GM19467 (cell line): Measurements from ENCODE around the gene TBCA.
"Not testable (repeated sequence)": the region's sequence is repeated elsewhere in the genome, so short reads cannot be mapped to it uniquely, and the experiment has no call there.

ENCODE experiments used
- ATAC-seq: cut with Tn5 transposase; IDR thresholded peaks from one replicate; pipeline ENCODE4 v1.9.1; 2021; ENCODE audit warnings: mild to moderate bottlenecking, moderate library complexity; ENCODE audit not compliant: unreplicated experiment

TBCA gene

DNA sequence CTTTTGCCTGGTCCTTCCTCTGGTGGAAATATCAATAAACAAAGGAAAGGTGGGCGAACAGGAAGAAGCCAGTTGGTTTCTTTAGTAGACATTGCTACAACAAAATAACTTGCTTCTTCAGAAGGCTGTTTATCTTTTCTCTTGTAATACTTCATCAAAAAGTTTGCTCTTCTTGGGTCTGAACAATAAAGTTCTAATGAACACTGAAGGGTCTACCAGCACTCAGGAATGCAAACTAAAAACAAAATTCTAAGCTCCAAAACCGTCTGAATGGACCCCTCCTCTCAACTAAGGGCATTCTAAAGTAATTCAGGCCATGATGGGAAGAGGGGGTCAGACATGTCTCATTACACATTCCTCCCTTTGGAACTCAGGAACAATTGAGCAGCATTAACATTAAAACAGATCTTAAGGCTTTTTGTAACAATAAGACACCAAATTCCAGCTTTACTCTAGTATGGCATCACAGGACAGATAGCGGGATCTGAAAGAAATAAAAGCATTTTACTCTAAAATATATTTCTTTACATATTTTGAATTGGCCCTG lies 2.3 kb downstream of the TBCA start:
- ATAC-seq: no peak

DNA sequence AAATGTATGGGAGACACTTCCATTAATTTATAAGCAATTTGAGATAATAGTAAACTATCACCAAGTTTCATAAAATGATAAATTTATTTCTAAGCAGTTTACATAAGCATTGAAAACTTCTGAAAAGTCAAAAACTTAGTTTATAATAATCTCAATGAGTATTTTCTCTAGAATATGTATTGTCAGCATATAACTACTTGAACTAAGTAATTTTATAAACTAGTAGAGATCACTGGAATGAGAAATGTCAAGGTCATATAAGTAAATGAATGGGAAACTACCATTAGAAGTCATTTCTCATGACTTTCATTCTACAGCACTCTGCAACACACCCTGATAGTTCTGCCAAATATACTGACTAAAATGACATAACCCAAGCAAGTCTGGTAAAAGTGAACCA lies 3.4 kb downstream of the TBCA start:
- no peak for ATAC-seq

DNA sequence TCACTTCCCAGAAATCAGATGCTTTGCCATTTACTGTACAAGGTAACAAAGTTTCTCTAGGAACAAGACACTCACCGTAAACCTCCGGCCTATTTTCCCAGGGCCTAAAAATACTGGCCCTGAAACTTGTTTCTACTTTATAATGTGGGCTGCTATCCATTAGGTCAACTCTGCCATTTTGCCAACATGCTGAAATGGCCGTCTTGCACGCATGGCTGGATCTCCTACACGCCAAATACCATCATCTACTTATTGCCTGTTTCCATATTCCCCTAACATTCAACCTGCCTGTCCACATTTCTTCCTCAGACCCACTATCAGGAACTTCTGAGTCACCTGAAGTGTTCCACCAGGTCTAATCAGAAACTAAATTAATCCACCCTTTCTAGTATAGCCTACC lies 4.7 kb downstream of the TBCA start:
- no peak for ATAC-seq

DNA sequence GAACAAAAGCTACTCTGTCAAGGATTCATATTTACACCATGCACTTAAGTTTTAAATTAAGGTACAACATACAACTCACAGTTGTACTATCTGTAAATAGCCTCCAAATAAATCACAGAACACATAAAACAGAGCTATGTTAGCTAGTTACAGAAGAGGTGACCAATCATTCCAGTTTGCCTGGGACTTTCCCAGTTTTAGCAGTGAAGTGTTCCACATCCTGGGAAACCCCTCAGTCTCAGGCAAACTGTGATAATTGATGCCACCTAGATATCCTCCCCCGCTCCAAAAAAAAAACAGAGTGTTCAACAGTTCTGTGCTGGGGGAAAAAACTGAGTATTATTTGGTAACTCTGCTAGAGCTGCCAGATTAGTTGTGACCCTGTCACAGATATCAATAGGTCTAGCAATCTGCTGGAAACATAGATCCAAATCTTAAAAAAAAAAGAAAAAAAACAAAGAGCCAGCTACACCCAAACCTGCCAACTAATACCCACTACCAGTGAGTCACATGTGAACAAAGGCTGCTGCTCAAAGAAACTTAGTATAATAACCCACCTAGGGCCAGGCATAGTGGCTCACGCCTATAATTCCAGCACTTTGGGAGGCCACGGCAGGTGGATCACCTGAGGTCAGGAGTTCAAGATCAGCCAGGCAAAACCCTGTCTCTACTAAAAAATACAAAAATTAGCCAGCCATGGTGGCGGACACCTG lies 5.7 kb downstream of the TBCA start:
- ATAC-seq: no peak

DNA sequence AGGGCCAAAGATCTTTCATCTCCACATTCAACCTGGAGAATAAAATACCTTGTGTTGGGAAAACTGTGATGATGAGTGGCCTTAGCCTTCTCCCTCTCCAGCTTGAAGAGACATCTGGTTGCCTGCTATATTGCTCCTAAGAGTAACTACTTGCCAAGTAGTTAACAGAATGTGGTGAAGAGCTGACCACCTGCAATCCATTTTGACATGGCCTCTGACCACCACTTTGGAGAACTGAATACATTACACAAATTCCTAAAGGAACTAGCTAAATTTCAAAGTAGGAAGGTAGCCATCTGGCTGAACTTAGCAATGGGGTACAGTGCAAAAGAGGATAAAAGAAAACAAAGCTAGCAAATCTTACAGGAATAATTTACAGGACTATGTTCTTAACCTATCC lies 7.2 kb downstream of the TBCA start:
- no peak for ATAC-seq

DNA sequence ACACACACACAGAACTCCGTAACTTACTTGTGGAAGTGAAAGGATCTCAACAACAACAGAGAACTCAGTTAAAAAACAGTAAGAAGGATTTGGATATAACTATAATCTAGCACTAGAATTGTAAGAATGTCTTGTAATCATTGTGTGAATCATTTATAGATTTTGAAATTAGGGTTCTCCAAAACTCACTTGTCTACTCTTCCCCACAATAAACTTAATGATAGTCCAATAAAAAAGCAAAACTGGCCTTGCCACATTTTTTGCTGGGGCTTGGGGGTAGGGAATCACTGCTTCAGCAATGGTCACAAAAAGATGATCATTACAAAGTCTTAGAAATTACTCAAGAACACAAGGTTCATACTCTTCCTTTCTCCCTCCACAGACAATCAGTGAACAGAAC lies 8.8 kb downstream of the TBCA start:
- ATAC-seq: no peak

DNA sequence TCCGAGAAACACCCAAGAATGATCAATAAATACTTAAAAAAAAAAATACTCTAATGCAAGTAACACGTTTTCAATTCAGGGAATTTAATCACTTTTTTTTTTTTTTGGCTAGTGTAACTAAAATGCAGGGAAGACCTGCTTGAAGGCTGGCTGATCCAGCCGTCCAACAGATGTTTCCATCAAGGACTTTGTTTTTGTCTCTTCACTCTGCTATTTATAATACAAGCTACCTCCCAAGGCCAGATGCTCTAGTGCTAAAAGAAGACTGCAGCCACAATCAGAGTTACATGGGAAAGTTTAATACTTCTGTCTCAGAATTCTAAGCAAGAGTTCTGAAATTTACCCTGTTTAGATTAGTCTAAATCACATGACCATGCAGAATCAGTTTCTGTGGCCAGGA lies 14.5 kb downstream of the TBCA start:
- no peak for ATAC-seq

DNA sequence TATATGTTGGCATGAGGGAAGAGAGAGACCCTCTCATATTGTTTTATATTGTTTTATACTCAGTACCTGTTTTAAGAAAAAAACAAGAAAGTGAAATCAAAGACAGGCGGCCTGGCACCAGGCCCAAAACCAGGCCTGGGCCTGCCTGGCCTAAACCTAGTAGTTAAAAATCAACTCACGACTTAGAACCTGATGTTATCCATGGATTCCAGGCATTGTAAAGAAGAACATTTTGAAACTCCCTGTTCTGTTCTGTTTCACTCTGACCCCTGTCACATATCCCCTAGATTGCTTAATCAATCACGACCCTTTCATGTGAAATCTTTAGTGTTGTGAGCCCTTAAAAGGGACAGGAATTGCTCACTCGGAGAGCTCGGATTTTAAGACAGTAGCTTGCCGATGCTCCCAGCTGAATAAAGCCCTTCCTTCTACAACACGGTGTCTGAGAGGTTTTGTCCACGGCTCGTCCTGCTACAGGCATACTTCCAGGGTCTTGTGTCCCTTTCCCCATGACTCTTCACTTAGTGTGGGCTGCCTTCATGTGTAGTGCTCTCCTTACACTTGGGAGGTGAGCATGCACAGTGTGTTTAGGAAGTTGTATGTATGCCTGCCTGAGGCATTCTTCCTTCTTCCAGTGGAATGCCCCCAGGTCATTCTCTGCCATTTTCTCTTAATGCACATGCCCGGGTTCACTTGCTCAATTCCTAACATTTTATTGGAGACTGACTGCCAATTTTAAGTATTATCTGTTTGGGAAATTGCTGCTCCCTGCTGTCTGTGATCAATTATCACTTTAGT lies 17.8 kb downstream of the TBCA start:
- ATAC-seq: no peak

DNA sequence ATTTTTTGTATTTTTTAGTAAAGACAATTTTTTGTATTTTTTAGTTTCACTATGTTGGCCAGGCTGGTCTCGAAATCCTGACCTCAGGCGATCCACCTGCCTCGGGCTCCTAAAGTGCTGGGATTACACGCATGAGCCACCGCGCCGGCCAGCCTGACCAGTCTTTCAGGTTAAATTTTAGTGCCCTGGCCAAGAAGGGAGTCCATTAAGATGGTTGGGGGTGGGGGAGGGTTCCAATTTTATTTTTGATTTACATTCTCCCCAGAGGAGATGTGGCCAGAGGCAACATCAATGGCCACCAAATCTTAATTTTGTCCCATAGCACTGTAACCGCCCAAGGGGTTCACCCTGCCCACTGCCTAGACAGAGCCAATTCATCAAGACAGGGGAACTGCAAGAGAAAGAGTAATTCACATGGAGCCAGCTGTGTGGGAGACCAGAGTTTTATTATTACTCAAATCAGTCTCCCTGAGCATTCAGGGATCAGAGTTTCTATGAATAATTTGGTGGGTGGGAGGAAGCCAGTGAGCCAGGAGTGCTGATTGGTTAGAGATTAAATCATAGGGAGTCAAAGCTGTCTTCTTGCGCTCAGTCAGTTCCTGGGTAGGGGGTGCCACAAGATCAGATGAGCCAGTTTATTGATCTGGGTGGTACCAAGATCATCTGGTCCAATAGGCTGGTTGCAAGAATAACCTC lies 24.7 kb downstream of the TBCA start:
- no peak for ATAC-seq

DNA sequence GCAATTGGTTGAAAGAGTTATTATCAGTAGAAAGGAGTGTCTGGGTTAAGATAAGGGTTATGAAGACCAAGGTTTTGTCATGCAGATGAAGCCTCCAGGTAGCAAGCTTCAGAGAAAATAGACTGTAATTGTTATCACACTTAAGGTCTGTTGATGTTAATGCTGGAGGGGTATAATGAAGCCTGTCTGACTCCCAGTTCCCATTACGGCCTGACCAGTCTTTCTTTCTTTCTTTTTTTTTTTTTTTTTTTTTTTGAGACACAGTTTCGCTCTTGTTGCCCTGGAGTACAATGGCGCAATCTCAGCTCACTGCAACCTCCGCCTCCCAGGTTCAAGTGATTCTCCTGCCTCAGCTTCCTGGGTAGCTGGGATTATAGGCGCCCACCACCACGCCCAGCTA lies 25.2 kb downstream of the TBCA start:
- not testable (repeated sequence) for ATAC-seq

DNA sequence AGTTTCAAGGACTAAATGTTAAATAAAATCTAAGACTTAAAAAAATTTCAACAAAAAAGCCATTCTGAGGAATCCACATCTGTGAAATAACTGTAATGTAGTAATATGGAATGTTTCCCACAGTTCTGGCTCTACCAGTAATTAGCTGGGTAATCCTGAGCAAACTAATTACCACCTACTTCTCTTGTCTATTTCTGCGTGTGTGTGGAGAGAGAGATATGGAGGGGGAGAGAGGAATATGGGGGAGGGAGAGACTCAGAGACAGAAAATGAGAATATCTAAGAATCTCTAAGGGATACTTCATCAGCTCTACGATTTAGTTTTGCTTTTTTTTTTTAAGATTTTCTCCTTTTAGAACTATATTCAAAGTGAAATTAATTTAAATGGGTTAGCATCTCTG lies 28.0 kb downstream of the TBCA start:
- no peak for ATAC-seq

DNA sequence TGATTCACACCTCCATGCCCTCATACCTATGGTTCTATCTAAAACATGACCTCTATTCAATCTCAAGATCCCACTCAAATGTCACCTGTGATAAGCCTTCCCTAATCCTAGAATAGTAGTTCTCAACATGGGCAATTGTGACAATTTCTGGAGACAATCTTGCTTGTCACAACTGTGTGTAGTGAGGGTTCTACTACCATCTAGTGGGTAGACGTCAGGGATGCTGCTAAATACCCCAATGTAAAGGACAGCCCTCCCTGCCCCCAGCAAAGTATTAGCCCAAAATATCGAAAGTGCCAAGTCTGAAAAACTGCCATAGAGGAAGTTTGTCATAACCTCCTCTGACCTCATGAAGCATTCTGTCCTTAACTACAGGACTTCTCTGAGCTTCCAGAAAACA lies 32.0 kb downstream of the TBCA start:
- no peak for ATAC-seq

DNA sequence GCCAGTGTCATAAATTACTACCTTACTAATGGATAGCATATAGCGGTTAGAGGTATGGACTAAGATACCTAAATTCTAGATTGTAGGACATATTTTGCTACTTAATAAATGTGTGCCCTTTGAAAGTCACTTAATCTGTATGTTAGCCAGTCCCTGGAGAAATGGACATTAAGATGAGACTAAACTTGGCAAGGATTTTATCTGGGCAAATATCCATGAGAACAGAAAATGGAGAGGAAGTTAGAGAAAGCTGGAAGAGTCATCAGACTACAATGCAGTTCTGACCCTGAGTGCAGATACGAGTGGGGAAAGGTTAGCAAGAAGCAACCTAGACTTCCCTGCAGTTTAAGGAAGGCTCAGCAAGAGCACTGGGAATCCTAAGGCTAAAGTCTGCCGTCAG lies 33.0 kb downstream of the TBCA start:
- ATAC-seq: no peak

DNA sequence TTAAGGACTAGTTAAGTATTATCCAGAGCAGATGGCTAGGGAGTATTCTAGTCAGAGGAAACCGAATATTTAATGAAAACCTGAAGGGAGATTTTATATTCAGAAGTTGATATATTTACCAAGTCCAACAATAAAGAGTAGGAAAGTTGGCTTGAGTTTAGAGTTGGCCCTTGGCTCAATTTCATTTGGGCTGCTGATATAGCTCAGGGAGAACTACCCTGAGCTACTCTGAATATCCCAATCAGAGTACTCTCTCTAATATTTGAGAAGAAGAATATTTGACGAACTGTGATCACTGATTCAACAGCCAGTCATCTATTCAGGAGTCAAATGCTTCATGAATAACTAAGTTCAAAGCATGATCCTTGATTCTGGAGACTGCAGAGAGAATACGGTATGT lies 34.5 kb downstream of the TBCA start:
- no peak for ATAC-seq

DNA sequence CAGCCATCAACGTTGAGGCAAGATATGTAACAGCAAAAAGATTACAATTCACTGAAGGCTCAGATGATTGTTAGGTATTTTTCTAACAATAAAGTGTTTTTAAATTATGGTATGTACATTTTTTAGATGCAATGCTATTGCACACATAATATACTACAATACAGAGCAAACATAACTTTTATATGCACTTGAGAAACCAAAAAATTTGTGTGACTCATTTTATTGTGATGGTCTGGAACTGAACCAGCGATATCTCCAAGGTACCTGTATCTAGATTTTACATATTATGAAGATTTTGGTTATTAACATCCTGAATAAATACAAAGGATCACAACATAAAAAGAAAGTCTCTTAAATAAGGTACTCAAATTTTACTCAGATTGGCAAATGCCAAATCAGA lies 41.3 kb downstream of the TBCA start:
- no peak for ATAC-seq

DNA sequence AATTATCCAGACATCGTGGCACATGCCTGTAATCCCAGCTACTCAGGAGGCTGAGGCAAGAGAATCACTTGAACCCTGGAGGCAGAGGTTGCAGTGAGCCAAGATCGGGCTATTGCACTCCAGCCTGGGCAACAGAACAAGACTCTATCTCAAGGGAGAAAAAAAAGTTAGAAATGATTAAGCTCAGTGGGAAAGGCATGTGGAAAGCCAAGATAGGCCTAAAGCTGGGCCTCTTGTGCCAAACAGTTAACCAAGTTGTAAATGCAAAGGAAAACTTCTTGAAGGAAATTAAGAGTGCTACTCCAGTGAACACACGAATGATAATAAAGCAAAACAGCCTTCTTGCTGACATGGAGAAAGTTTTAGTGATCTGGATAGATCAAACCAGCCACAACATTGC lies 43.0 kb downstream of the TBCA start:
- ATAC-seq: no peak

DNA sequence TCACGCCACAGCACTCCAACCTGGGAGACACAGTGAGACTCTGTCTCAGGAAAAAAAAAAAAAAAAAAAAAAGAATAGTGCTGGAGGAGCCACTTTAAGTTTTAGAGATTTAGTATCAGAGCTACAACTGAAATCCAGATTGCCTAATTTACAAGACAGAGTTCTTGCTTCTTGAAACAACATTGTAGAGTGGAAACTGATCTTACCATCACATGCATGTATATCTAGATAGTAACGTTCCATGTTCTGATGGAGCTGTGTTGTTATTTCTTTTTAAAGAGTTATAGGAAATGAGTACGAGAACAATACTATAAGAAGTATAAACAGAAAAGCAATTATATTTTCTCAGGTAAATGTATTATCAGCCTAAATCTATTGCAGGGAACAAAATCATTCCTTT lies 48.9 kb downstream of the TBCA start:
- no peak for ATAC-seq

DNA sequence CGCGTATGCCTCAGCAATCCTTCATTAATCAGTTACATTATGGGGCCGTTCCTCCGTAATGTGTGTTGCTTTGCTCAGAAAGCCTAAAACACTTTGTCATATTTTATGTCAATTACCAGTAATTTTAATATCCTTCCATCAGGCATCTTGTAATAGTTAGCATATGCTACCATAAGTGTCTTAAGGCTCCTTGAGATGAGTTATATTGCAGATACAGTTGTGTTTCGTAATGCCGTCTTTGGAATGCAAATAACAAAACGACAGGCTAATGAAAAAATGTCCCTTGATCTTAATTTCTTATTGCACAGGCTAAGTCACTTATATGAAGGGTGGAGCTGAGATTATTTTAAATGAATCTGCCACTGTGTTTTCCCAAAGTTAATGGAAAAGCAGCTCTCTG lies 50.5 kb downstream of the TBCA start:
- no peak for ATAC-seq

DNA sequence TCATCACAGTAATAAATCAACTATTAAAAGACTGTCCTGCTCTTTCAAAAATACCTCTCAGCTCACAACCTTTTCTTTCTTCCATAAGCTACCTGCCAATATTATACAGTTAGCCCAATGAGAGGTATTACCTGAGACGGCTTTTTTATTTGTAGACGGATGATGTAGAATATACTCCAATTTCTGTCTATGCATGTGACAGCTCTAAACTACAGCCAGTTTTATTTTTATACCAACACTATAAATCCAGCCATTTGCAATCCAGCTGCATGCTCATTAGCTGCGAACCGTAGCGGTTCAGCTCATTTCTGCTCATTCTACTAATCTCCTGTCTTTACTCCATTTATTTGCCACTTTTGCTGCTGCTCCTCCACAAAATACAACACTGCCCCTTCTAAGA lies 51.2 kb downstream of the TBCA start:
- ATAC-seq: no peak

DNA sequence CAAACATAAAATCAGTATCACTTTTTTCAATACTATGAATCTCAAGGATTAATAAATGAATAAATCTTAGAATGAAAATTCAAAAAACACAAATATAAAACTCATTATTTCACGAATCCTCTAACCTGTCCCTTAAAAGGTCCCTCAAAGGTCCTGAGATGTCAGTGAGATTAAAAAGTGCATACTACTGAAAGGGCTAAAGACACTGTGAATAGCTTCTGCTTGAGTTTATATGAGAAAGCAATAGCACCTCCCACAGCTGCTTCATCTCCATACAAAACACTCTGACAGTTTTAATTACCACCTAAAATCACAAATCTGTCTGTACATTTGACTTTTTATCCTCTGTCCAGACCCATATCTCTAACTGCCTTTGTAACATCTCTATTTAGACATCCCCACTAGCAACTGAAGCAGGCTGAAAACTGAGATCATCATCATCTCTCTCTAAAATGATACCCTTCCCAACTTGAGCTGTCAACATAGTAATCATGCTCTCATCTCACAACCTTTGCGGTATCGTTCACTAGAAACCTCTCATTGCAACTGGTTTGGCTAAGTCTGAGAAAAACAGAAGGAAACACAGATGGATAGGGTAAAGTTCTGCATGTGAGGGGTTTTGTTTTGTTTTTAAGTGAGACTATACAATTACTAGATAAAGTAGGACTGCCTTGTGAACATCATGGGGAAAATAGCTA lies 56.3 kb downstream of the TBCA start:
- no peak for ATAC-seq

DNA sequence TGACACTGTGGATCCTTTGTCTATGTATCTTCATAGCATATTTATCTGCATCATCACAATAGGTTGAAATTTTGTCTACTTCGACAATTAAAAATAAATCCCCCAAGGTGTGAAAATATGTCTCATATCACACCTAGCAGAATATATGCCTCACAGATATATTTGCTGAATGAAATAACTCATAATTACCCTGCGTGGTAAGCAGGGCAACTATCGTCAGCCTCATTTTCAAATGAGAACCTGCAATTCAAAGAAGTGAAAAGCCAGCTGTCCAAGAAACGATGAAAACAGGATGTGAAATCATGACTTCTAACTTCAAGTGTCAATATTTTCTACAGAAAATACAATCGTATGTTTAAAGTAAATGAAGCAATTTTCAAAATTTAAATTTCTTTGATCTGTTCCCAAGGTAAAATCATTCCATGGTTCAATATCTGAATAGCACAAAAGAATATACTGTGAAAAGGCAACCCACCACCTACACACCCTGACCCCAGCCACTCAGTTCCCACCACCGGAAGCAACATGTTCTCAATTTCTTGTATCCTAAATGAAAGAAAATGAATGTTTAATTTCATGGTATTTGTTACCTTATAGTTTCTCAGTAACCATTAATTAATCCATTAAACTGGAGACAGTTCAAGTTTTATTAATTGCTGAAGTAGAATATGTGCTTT lies 57.1 kb downstream of the TBCA start:
- peak; percentile 56 for ATAC-seq
